HepG2 (cell line): ENCODE measurements around the gene SENP5. TPM values are rescaled to one million over a fixed set of nuclear protein-coding genes. Genes with fewer than 3 reads are reported as not detected.
A peak's percentile ranks its signal among the peaks of the same experiment; 100 is the strongest.

ENCODE experiments used
- CBX1 ChIP-seq: IDR thresholded peaks from one replicate; pipeline ENCODE4 v1.6.1; 2016; ENCODE audit warnings: antibody characterized with exemption, low read depth
- KLF6 ChIP-seq: IDR thresholded peaks from 2 replicates; pipeline ENCODE4 v1.8.0; 2016; ENCODE audit warnings: missing biosample characterization, missing genetic modification reagents
- SP140L ChIP-seq: sonication (generic); formaldehyde crosslinking; IDR thresholded peaks from 2 replicates; pipeline ENCODE4 v1.4.0; 2020; ENCODE audit warnings: missing genetic modification reagents, borderline replicate concordance
- SRSF1 ChIP-seq: fragments of 200-400 bp; formaldehyde crosslinking; optimal IDR thresholded peaks from 2 replicates; pipeline ENCODE3; 2017; ENCODE audit warnings: mild to moderate bottlenecking, low read depth, low read length, moderate library complexity
- ZMAT3 ChIP-seq: sonication (generic); formaldehyde crosslinking; conservative IDR thresholded peaks from 2 replicates; pipeline ENCODE4 v1.7.0; 2021; ENCODE audit warnings: missing genetic modification reagents
- ZNF343 ChIP-seq: sonication (generic); formaldehyde crosslinking; IDR thresholded peaks from 2 replicates; pipeline ENCODE4 v1.4.0; 2020; ENCODE audit warnings: mild to moderate bottlenecking, missing genetic modification reagents
- ZNF530 ChIP-seq: sonication (generic); formaldehyde crosslinking; IDR thresholded peaks from 2 replicates; pipeline ENCODE4 v1.5.0; 2020; ENCODE audit warnings: low read depth, mild to moderate bottlenecking, missing genetic modification reagents
- ZNF567 ChIP-seq: sonication (generic); formaldehyde crosslinking; IDR thresholded peaks from 2 replicates; pipeline ENCODE4 v1.8.1; 2023; ENCODE audit warnings: mild to moderate bottlenecking, missing genetic modification reagents, borderline replicate concordance
- ZNF83 ChIP-seq: sonication (generic); formaldehyde crosslinking; IDR thresholded peaks from 2 replicates; pipeline ENCODE4 v1.4.0; 2020; ENCODE audit warnings: missing genetic modification reagents, mild to moderate bottlenecking, borderline replicate concordance
- ZSCAN22 ChIP-seq: sonication (generic); formaldehyde crosslinking; IDR thresholded peaks from 2 replicates; pipeline ENCODE4 v1.4.0; 2020; ENCODE audit warnings: mild to moderate bottlenecking, missing genetic modification reagents
- ZSCAN9 ChIP-seq: IDR thresholded peaks from 2 replicates; pipeline ENCODE4 v1.6.1; 2016; ENCODE audit warnings: borderline replicate concordance
- polyA plus RNA-seq, 8 experiments: library from polyadenylated mRNA; depleted of rRNA in 3 of 8; stranded (reverse) in 7 of 8; unstranded in 1 of 8; fragments of >200 nt; fragmentation: Illumina TruSeq in 4 of 8; extraction: Trizol in 4 of 8; gene quantifications; 2 replicates each; pipeline versions ENCODE4 v1.2.1 to v1.2.3, GENCODE V29; 2011 to 2016; ENCODE audit warnings: low read depth in 4 of 8, missing spikeins in 1 of 8, mixed read lengths in 1 of 8; ENCODE audit not compliant: insufficient read depth in 1 of 8
- total RNA-seq, 5 experiments: library from RNA; depleted of rRNA; stranded (reverse); fragments of >200 nt; fragmentation: Illumina TruSeq; extraction: Trizol; gene quantifications; 2 replicates each; pipeline ENCODE4 v1.2.3, GENCODE V29; 2016; ENCODE audit warnings: low read depth in 1 of 5
- TF ChIP-seq, protein P1 (sequence below): sonication (generic); formaldehyde crosslinking; IDR thresholded peaks from 2 replicates; pipeline ENCODE4 v1.5.1; 2020; ENCODE audit warnings: mild to moderate bottlenecking, missing genetic modification reagents, moderate library complexity
- TF ChIP-seq, protein P2 (sequence below): sonication (generic); formaldehyde crosslinking; IDR thresholded peaks from 2 replicates; pipeline ENCODE4 v1.4.0; 2020; ENCODE audit warnings: missing genetic modification reagents
- TF ChIP-seq, protein P3 (sequence below): sonication (generic); formaldehyde crosslinking; IDR thresholded peaks from 2 replicates; pipeline ENCODE4 v1.4.0; 2020; ENCODE audit warnings: missing genetic modification reagents
- TF ChIP-seq, protein P4 (sequence below): sonication (generic); formaldehyde crosslinking; IDR thresholded peaks from 2 replicates; pipeline ENCODE4 v1.4.0; 2020; ENCODE audit warnings: missing genetic modification reagents
- TF ChIP-seq, protein P5 (sequence below): sonication (generic); formaldehyde crosslinking; IDR thresholded peaks from 2 replicates; pipeline ENCODE4 v1.4.0; 2020; ENCODE audit warnings: missing genetic modification reagents, borderline replicate concordance
- TF ChIP-seq, protein P6 (sequence below): sonication (generic); formaldehyde crosslinking; IDR thresholded peaks from 2 replicates; pipeline ENCODE4 v1.8.1; 2023; ENCODE audit warnings: mild to moderate bottlenecking, moderate library complexity, missing genetic modification reagents

SENP5 gene
- total and polyA plus RNA-seq, 2 of the 13 experiments (the other 11 are each of a cell fraction or from before 2014, with no cell fraction given), result 17.6 to 30.9 TPM

DNA sequence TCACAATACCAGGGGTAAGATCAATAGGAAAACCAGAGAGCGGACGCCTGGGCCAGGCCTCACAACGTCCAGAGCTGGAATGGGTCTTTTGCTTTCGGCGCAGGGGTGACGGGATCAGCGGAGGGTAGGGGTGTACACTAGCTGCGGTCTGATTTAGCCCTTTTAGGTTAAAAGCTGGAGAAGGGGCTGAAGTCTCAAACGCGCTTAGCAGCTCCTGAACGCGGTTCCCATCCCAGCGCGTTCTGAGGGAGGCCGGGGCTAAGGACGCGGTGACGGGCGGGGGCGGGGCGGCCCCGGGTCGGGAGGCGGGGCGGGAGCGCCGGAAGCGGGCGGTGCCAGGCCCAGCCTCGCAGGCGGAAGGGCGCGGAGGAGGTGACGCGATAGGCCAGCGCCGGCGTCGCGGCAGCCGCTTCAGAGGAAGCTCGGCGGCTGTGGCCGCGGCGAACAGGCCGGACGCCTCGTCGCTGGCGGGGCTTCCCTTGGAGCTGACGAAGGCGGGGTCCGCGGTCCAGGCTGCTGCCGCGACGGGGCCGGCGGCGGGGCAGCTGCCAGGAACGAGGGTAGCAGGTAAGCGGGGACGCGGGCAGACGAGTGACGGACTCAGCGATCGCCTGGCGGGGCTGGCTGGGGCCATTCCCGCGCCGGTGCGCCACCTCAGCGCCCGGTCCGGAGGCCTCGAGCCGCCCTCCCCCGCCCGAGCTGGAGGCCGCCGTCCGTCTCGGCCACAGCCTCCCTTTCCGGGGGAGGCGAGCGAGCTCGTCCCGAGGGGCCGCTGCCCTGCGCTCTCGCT lies at the start of gene SENP5 (continued):
- TF ChIP-seq ZNF83 (CRISPR knock-in tag), result peak; percentile 25; the same call in 1 of the 2 replicates
- TF ChIP-seq, protein P1, sequence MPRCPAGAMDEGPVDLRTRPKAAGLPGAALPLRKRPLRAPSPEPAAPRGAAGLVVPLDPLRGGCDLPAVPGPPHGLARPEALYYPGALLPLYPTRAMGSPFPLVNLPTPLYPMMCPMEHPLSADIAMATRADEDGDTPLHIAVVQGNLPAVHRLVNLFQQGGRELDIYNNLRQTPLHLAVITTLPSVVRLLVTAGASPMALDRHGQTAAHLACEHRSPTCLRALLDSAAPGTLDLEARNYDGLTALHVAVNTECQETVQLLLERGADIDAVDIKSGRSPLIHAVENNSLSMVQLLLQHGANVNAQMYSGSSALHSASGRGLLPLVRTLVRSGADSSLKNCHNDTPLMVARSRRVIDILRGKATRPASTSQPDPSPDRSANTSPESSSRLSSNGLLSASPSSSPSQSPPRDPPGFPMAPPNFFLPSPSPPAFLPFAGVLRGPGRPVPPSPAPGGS, result no peak; the same call in 1 of the 2 replicates
- TF ChIP-seq, protein P2, sequence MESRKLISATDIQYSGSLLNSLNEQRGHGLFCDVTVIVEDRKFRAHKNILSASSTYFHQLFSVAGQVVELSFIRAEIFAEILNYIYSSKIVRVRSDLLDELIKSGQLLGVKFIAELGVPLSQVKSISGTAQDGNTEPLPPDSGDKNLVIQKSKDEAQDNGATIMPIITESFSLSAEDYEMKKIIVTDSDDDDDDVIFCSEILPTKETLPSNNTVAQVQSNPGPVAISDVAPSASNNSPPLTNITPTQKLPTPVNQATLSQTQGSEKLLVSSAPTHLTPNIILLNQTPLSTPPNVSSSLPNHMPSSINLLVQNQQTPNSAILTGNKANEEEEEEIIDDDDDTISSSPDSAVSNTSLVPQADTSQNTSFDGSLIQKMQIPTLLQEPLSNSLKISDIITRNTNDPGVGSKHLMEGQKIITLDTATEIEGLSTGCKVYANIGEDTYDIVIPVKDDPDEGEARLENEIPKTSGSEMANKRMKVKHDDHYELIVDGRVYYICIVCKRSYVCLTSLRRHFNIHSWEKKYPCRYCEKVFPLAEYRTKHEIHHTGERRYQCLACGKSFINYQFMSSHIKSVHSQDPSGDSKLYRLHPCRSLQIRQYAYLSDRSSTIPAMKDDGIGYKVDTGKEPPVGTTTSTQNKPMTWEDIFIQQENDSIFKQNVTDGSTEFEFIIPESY (CRISPR knock-in tag), result no peak
- peak; percentile 33; the same call in 1 of the 2 replicates for TF ChIP-seq KLF6
- no peak for TF ChIP-seq CBX1
- TF ChIP-seq, protein P3, sequence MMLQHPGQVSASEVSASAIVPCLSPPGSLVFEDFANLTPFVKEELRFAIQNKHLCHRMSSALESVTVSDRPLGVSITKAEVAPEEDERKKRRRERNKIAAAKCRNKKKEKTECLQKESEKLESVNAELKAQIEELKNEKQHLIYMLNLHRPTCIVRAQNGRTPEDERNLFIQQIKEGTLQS, result 0 out of 2 replicates have a peak, but pooled peaks have one; percentile 17
- no peak for TF ChIP-seq ZSCAN22 (CRISPR knock-in tag)
- TF ChIP-seq, protein P4, sequence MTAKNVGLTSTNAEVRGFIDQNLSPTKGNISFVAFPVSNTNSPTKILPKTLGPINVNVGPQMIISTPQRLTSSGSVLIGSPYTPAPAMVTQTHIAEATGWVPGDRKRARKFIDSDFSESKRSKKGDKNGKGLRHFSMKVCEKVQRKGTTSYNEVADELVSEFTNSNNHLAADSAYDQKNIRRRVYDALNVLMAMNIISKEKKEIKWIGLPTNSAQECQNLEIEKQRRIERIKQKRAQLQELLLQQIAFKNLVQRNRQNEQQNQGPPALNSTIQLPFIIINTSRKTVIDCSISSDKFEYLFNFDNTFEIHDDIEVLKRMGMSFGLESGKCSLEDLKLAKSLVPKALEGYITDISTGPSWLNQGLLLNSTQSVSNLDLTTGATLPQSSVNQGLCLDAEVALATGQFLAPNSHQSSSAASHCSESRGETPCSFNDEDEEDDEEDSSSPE (CRISPR knock-in tag), result peak; percentile 19; the same call in 1 of the 2 replicates
- TF ChIP-seq, protein P5, sequence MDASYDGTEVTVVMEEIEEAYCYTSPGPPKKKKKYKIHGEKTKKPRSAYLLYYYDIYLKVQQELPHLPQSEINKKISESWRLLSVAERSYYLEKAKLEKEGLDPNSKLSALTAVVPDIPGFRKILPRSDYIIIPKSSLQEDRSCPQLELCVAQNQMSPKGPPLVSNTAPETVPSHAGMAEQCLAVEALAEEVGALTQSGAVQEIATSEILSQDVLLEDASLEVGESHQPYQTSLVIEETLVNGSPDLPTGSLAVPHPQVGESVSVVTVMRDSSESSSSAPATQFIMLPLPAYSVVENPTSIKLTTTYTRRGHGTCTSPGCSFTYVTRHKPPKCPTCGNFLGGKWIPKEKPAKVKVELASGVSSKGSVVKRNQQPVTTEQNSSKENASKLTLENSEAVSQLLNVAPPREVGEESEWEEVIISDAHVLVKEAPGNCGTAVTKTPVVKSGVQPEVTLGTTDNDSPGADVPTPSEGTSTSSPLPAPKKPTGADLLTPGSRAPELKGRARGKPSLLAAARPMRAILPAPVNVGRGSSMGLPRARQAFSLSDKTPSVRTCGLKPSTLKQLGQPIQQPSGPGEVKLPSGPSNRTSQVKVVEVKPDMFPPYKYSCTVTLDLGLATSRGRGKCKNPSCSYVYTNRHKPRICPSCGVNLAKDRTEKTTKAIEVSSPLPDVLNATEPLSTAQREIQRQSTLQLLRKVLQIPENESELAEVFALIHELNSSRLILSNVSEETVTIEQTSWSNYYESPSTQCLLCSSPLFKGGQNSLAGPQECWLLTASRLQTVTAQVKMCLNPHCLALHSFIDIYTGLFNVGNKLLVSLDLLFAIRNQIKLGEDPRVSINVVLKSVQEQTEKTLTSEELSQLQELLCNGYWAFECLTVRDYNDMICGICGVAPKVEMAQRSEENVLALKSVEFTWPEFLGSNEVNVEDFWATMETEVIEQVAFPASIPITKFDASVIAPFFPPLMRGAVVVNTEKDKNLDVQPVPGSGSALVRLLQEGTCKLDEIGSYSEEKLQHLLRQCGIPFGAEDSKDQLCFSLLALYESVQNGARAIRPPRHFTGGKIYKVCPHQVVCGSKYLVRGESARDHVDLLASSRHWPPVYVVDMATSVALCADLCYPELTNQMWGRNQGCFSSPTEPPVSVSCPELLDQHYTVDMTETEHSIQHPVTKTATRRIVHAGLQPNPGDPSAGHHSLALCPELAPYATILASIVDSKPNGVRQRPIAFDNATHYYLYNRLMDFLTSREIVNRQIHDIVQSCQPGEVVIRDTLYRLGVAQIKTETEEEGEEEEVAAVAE (CRISPR knock-in tag), result no peak
- peak; percentile 83 for TF ChIP-seq ZNF343 (CRISPR knock-in tag)
- TF ChIP-seq SP140L (CRISPR knock-in tag), result no peak
- TF ChIP-seq ZNF530, result no peak
- TF ChIP-seq ZMAT3 (CRISPR knock-in tag), result peak; percentile 73; the same call in 1 of the 2 replicates
- TF ChIP-seq SRSF1, result no peak
- TF ChIP-seq, protein P6, sequence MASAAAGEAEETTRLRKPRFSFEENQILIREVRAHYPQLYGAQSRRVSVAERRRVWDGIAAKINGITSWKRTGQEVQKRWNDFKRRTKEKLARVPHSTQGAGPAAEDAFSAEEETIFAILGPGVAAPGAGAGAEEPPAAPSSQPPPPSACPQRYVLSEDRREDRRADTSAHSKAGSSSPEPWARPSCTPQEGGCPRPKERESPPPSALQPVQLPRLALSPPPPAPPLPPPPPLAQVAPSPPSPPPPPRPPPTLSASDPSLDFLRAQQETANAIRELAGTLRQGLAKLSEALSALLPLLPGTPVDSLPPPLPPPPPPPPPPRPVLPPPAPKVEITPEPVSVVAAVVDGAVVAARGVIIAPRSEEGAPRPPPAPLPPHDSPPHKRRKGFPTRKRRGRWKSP, result peak; percentile 28; the same call in 1 of the 2 replicates
- no peak for TF ChIP-seq ZSCAN9 (CRISPR knock-in tag)
- no peak for TF ChIP-seq ZNF567
